Activated T-cell treated with anti-CD3 and anti-CD28 coated beads, Interleukin-2, amount 50 U/mL, for 4 hours (primary cell): ENCODE measurements around the gene NFATC4. TPM values are rescaled to one million over a fixed set of nuclear protein-coding genes. Genes with fewer than 3 reads are reported as not detected.

Experiments used
- ATAC-seq, 2 donors: fragments of 200-7000 bp; cut with Tn5 transposase; one replicate each; pipeline ENCODE4 v1.10.0; 2021
- DNase-seq: peaks from one replicate; pipeline ENCODE4 v3.0.0-alpha.2; 2020
- H3K27me3 Mint-ChIP-seq: one replicate; pipeline ENCODE4 v1.8.0; 2021; ENCODE audit warnings: low read depth, mixed read lengths
- H3K36me3 Mint-ChIP-seq: one replicate; pipeline ENCODE4 v1.8.0; 2022; ENCODE audit warnings: mixed read lengths; ENCODE audit not compliant: insufficient read depth
- H3K4me1 Mint-ChIP-seq: one replicate; pipeline ENCODE4 v1.8.0; 2021; ENCODE audit warnings: low read depth, mixed read lengths
- H3K4me3 Mint-ChIP-seq: one replicate; pipeline ENCODE4 v1.8.0; 2021; ENCODE audit warnings: mild to moderate bottlenecking, moderate library complexity, mixed read lengths
- H3K9me3 Mint-ChIP-seq: one replicate; pipeline ENCODE4 v1.8.0; 2021; ENCODE audit warnings: mixed read lengths
- total RNA-seq, 3 donors: library from RNA; stranded (reverse); gene quantifications; one replicate each; pipeline ENCODE4 v1.2.1, GENCODE V29; 2021

Gene NFATC4
- total RNA-seq, 3 donors from 2014 or later: 0.13 to 0.38 (median 0.32) TPM

- peaks cover 9% of the 10 kb centered on the region for H3K4me1 Mint-ChIP-seq
- ATAC-seq (no peak), DNase-seq (no peak)
- H3K27me3 Mint-ChIP-seq: peaks cover 11% of the 10 kb centered on the region
- H3K9me3 Mint-ChIP-seq: no peaks in the 10 kb centered on the region
- H3K36me3 Mint-ChIP-seq: no peaks in the 10 kb centered on the region
- no peak overlapping the region for H3K4me3 Mint-ChIP-seq
These were observed 30.3 kb downstream of the NFATC4 start for GRCh38 chr14:24398293-24398652.

GRCh38 chr14:24398653-24399446, 30.9 kb downstream of the NFATC4 start, which contains the start of gene NYNRIN:
TSS of gene NYNRIN (plus strand) at chr14:24399003. CDS start at chr14:24399247, 244 bp downstream.
- H3K4me3 Mint-ChIP-seq: peak within 1 kb of the TSS; percentile 72
- peaks cover 9% of the 10 kb centered on the region for H3K4me1 Mint-ChIP-seq
- no peaks in the 10 kb centered on the region for H3K36me3 Mint-ChIP-seq
- ATAC-seq (peak; percentile 83 to 85), DNase-seq (no peak)
- peaks cover 12% of the 10 kb centered on the region for H3K27me3 Mint-ChIP-seq
- no peaks in the 10 kb centered on the region for H3K9me3 Mint-ChIP-seq

GRCh38 chr14:24399447-24399822, 31.5 kb downstream of the NFATC4 start:
- peaks cover 9% of the 10 kb centered on the region for H3K4me1 Mint-ChIP-seq
- ATAC-seq (peak in 1 of 2 donors; percentile 19), DNase-seq (no peak)
- peak overlapping the region; percentile 72 for H3K4me3 Mint-ChIP-seq
- H3K36me3 Mint-ChIP-seq: no peaks in the 10 kb centered on the region
- peaks cover 16% of the 10 kb centered on the region for H3K27me3 Mint-ChIP-seq
- no peaks in the 10 kb centered on the region for H3K9me3 Mint-ChIP-seq

GRCh38 chr14:24399999-24400718, 32.2 kb downstream of the NFATC4 start:
- Mint-ChIP-seq H3K9me3 (no peaks in the 10 kb centered on the region), H3K4me1 (peaks cover 9% of the 10 kb centered on the region), H3K36me3 (no peaks in the 10 kb centered on the region)

GRCh38 chr14:24401810-24402702, 34.1 kb downstream of the NFATC4 start:
- ATAC-seq: no peak
- Mint-ChIP-seq H3K27me3 (peaks cover 19% of the 10 kb centered on the region), H3K36me3 (no peaks in the 10 kb centered on the region), H3K4me3 (no peak overlapping the region), H3K9me3 (no peaks in the 10 kb centered on the region), H3K4me1 (peaks cover 9% of the 10 kb centered on the region)
- no peak for DNase-seq

More at GRCh38 chr14:24399999-24400718, 32.2 kb downstream of the NFATC4 start:
- ATAC-seq (no peak), DNase-seq (no peak)
- Mint-ChIP-seq H3K4me3 (peak overlapping the region; percentile 72), H3K27me3 (peaks cover 16% of the 10 kb centered on the region)

- H3K4me1 Mint-ChIP-seq: peaks cover 9% of the 10 kb centered on the region
- H3K4me3 Mint-ChIP-seq: no peak overlapping the region
- DNase-seq (no peak), ATAC-seq (no peak)
- H3K9me3 Mint-ChIP-seq: no peaks in the 10 kb centered on the region
- peaks cover 19% of the 10 kb centered on the region for H3K27me3 Mint-ChIP-seq
- no peaks in the 10 kb centered on the region for H3K36me3 Mint-ChIP-seq
These were observed 35.5 kb downstream of the NFATC4 start for GRCh38 chr14:24403294-24403998.

- H3K27me3 Mint-ChIP-seq: peaks cover 15% of the 10 kb centered on the region
These were observed 36.8 kb downstream of the NFATC4 start for GRCh38 chr14:24404814-24405213.

GRCh38 chr14:24406416-24406815, 38.4 kb downstream of the NFATC4 start:
- no peak for ATAC-seq
- Mint-ChIP-seq H3K4me1 (no peaks in the 10 kb centered on the region), H3K27me3 (peaks cover 15% of the 10 kb centered on the region), H3K9me3 (no peaks in the 10 kb centered on the region), H3K36me3 (no peaks in the 10 kb centered on the region), H3K4me3 (no peak overlapping the region)
- no peak for DNase-seq

More at GRCh38 chr14:24404814-24405213, 36.8 kb downstream of the NFATC4 start:
- H3K4me3 Mint-ChIP-seq: no peak overlapping the region
- H3K9me3 Mint-ChIP-seq: no peaks in the 10 kb centered on the region
- no peak for DNase-seq
- no peaks in the 10 kb centered on the region for H3K36me3 Mint-ChIP-seq
- peaks cover 2% of the 10 kb centered on the region for H3K4me1 Mint-ChIP-seq
- ATAC-seq: no peak

GRCh38 chr14:24407608-24408325, 39.8 kb downstream of the NFATC4 start:
- Mint-ChIP-seq H3K4me3 (no peak overlapping the region), H3K4me1 (no peaks in the 10 kb centered on the region), H3K9me3 (no peaks in the 10 kb centered on the region), H3K36me3 (no peaks in the 10 kb centered on the region), H3K27me3 (peaks cover 8% of the 10 kb centered on the region)
- ATAC-seq (no peak), DNase-seq (no peak)

GRCh38 chr14:24408764-24409163, 40.8 kb downstream of the NFATC4 start:
- ATAC-seq (no peak), DNase-seq (no peak)
- Mint-ChIP-seq H3K36me3 (no peaks in the 10 kb centered on the region), H3K4me1 (no peaks in the 10 kb centered on the region), H3K9me3 (no peaks in the 10 kb centered on the region), H3K4me3 (no peak overlapping the region), H3K27me3 (peaks cover 8% of the 10 kb centered on the region)

- ATAC-seq: no peak
- Mint-ChIP-seq H3K4me3 (no peak overlapping the region), H3K4me1 (no peaks in the 10 kb centered on the region), H3K27me3 (peaks cover 5% of the 10 kb centered on the region), H3K9me3 (no peaks in the 10 kb centered on the region), H3K36me3 (no peaks in the 10 kb centered on the region)
- DNase-seq: no peak
These were observed 41.2 kb downstream of the NFATC4 start for GRCh38 chr14:24409192-24409591.

- Mint-ChIP-seq H3K4me1 (no peaks in the 10 kb centered on the region), H3K36me3 (no peaks in the 10 kb centered on the region), H3K27me3 (peaks cover 3% of the 10 kb centered on the region), H3K4me3 (no peak overlapping the region), H3K9me3 (no peaks in the 10 kb centered on the region)
- DNase-seq: no peak
- ATAC-seq: no peak
These were observed 42.0 kb downstream of the NFATC4 start for GRCh38 chr14:24409956-24410355.
